T47D (cell line): ENCODE results near the gene ACTR2.
"Not testable (repeated sequence)": the region's sequence is repeated elsewhere in the genome, so short reads cannot be mapped to it uniquely, and the experiment has no call there.

ENCODE experiments used
- DNase-seq, 2 experiments: peaks; one replicate each; pipeline versions ENCODE4 v3.0.0 to v3.0.0-alpha.2; 2011 to 2012; ENCODE audit warnings: low read depth in 1 of 2, low spot score in 1 of 2
- JUND ChIP-seq: IDR thresholded peaks from 2 replicates; pipeline ENCODE4 v1.6.1; 2012; ENCODE audit warnings: low read depth
- in situ Hi-C: cut with HindIII; loops from 2 replicates; pipeline ENCODE4 v1.10.0; 2016; ENCODE audit warnings: low sequenced_read_pairs, low pct_unique_long_range_greater_than_20kb

ACTR2 gene

DNA sequence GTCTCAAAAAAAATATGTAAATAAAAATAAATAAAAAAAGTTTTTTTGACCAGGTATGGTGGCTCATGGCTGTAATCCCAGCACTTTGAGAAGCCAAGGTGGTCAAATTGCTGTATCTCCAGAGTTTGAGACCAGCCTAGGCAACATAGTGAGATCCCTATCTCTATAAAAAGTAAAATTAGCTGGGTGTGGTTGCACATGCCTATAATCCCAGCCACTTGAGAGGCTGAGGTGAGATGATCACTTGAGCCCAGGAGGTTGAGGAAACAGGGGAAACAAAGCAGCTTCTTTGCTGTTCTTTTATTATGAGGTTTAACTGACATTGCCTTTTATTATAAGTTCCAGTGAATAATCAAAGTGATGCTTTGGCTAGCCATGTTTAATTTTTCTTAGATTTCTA is 25.0 kb downstream of the ACTR2 start:
- TF ChIP-seq JUND, result no peak
- in situ Hi-C loops, result no loop called here
- no peak for DNase-seq

DNA sequence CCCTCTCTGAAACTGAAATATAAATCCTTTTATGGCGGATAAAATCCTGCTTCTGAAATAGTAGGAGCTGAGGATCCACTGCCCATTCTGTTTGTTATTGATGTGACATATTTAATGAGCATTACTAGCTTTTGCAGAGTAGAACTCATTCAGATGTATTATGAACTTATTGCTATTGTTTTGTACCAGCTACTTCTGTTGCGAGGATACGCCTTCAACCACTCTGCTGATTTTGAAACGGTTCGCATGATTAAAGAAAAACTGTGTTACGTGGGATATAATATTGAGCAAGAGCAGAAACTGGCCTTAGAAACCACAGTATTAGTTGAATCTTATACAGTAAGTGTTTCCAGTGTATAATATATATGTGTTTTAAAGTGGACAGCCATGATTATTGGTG is 27.7 kb downstream of the ACTR2 start:
- in situ Hi-C loops, result no loop called here
- TF ChIP-seq JUND, result no peak
- DNase-seq, result no peak

DNA sequence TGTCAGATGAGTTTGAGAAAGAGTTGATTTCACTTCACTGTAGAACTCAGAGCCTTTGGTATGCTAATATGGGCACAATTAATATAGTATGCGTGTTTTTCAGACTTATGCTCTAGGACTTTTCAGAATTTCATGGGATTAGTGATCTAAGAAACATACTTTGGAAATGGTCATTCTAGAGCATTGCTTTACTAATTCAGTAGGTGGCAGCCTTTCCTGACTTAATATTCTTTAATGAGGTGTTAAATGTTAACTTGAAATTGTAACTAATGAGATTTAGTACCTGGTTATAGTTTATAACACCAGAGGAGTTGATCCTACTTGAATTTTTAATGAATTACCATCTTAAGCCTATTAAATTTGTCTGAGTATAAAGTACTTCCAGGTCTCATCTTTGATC is 28.4 kb downstream of the ACTR2 start:
- DNase-seq, result no peak
- in situ Hi-C loops, result no loop called here
- TF ChIP-seq JUND, result no peak

DNA sequence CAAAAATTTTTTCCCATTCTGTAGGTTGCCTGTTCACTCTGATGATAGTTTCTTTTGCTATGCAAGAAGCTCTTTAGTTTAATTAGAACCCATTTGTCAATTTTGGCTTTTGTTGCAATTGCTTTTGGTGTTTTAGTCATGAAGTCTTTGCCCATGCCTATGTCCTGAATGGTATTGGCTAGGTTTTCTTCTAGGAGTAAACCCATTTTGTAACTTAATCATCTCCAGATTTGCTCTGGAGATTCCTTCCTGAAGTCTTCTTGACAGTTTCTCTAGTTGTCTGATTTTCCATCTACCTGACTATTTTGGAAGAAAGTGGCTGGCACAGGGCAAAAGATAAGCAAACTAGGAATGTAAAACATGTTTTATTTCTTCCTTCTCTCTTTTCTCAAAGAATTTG is 30.2 kb downstream of the ACTR2 start:
- in situ Hi-C loops, DNase-seq: not testable (repeated sequence)

DNA sequence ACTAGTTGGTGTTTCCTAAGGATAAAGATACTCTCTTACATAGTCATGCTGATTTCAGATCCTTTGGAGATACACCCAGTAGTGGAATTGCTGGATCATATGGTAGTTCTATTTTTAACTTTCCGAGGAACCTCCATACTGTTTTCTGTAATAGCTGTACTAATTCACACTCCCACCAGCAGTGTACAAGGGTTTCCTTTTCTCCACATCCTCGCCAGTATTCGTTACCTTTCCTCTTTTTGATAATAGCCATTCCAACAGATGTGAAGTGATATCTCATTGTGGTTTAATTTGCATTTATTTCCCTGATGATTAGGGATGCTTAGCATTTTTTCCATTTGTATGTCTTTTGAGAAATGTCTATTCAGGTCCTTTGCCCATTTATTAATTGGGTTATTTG is 34.0 kb downstream of the ACTR2 start:
- in situ Hi-C loops, result no loop called here
- no peak for TF ChIP-seq JUND
- no peak for DNase-seq

DNA sequence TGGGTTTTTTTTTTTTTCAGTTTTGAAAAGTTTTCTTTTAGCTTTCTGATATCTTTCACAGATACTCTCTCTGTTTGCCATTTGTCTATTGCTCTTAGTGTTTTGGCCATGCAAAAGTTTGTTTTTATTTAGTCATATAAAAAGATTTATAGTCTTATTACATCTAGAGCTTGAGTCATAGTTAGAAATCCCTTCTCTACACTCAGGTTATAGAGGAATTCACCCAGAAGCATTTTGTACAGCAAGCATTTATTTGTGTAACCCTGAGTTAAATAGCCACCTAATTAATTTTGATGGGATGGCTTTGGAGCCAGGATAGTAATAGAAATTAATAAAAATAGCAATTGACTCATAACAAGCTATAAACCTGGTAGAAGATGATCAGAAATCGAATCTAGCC is 35.6 kb downstream of the ACTR2 start:
- TF ChIP-seq JUND, result no peak
- in situ Hi-C loops, result no loop called here
- no peak for DNase-seq

DNA sequence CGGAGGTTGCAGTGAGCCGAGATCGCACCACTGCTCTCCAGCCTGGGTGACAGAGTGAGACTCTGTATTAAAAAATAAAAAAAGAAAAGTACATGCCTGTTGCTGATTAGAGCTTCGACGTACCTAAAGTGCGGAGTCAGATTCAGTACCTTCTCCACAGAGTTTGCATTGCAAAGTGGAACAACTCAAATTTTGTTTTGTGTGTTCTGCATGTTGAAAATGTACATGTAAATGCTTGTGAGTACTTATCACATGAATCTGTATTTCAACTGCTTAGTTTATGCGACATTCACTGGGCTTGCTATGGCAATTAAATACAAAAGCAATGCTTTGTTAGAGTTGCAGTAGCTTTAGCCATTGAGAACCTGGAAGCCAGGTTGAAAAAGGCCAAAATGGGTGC is 36.4 kb downstream of the ACTR2 start:
- in situ Hi-C loops, result no loop called here
- no peak for TF ChIP-seq JUND
- DNase-seq, result no peak

DNA sequence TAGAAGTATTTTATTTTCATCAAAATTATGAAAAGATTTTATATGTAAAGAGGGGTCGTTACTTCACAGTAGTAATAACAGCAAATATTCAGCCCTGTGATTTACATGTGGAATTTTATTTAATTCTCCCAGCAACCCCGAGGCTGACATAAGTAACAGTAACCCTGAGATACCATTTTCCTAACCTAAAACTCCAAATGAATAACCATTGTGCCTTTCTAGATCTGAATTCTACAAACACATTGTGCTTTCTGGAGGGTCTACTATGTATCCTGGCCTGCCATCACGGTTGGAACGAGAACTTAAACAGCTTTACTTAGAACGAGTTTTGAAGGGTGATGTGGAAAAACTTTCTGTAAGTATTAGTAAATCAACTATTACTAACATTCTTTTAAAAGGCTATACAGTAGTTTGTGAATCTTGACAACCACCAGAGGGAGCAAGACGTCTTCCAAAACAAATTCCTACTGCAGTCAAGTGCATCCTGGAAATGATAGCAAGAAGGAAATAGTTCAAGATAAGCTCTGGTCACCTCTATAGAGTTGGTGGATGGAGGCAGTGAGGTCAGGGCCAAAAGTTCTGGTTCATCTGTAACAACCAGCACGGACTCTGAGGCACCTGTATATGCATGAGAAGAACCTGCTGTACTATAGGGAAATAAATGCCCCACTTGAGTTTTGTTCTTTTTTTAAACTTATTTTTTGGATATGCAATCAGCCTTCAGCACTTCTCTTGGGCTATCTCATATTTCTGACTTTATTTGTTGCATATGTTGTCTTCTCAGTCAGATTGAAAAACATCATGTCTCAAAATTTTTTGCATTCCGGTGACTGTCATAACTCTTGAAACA is 37.4 kb downstream of the ACTR2 start:
- TF ChIP-seq JUND, result no peak
- in situ Hi-C loops, result no loop called here
- peak in 1 of 2 experiments; percentile 74 for DNase-seq

DNA sequence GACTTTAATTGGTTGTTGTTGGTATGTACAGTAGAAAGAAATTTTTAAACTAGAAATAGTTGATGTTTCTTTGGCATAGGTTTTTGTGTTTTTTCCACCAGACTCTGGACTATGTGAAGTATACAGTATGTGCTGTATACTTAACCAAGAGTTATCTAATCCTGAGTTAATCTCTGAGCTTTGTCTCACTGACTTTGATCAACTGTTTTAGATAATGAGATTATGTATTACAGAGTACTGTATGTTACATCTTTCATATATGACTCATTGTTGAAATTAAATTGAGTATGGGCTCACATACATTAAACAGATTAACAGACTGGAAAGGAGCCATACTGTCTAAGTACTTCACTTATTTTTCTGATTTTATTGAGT is 38.0 kb downstream of the ACTR2 start:
- no peak for DNase-seq
- TF ChIP-seq JUND, result no peak
- in situ Hi-C loops, result no loop called here

DNA sequence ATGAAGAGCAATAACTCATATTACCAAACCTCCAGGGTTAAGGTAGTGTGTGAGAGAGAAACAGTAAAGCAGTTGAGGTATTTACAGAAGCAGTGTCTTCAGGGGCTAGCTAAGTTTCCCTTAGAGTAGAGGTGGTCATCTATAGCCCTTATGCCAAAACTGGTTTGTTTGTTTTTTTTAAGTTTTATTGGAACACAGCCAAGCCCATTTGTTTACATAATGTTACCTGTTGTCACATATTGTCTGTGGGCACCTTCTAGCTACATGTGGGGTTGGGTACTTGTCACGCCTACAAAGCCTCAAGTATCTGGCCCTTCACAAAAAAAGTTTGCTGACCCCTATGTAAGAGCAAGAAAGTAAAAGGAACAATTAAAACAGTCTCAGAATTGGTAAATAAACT is 39.4 kb downstream of the ACTR2 start:
- DNase-seq, result no peak
- TF ChIP-seq JUND, result no peak
- in situ Hi-C loops, result no loop called here

DNA sequence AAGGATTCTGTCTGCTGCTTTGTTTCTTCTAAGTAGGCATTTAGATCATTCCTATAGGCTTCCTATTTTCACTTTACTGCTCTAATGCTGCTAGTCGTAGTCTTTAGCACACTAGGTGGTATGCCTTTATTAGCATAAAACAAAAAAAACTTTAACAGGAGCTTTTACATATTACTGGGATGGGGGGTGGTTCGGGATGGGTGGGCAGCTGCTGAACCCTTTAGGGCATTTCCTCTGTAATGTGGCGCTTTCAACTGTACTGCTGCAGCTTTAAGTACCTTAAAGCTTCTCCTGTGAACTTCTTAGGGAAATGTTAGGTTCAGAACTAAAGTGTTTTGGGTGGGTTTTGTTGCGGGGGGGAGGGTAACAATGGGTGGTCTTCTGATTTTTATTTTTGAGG is 41.3 kb downstream of the ACTR2 start:
- no peak for DNase-seq
- TF ChIP-seq JUND, result no peak
- in situ Hi-C loops, result no loop called here

DNA sequence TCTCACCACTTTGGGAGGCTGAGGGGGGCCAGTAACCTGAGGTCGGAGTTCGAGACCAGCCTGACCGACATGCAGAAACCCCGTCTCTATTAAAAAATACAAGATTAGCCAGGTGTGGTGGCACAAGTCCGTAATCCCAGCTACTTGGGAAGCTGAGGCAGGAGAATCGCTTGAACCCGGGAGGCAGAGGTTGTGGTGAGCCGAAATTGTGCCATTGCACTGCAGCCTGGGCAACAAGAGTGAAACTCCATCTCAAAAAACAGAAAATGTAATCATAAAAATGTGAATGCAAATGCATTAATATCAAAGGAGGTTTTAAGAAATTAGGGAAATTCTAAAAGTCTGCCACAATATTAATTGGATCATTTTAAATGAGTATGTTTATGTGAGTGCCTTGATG is 45.7 kb downstream of the ACTR2 start:
- TF ChIP-seq JUND, result no peak
- no peak for DNase-seq
- in situ Hi-C loops, result no loop called here

DNA sequence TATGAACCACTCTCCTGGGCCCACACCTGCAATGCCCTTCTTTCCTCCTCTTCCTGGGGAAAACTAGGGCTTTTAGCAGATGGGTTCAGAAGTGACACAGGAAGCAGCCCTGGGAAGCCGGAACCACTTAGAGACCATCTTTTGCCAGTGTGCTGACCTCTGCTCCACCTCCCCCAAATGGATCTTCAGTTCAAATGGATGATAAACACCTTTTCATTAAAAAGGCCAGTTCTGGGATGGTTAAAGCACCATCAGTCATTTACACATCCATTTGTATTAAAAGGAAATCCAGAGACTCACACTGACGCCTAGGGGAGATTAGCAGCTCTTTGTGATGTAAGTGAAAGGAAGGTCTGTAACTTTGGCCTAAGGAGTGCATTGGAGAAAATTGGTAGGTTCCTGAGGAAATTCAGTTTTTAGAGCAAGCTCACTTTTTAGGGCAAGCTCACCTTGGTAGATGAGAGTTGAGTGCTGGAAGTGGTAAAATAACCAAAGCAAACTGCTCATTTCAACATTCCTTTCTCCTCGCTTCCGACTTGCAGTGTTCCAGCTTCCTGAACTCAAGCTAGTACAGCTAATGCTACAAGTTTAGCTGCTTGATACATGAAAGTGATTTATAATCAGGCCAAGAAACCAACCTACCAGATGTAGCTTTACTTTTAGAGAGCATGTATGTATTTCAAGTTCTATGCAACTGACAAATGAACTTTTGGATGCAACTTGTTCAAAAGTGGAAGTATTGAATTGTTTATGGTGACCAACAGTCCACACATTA is 47.7 kb downstream of the ACTR2 start:
- in situ Hi-C loops, result no loop called here
- no peak for TF ChIP-seq JUND
- no peak for DNase-seq

DNA sequence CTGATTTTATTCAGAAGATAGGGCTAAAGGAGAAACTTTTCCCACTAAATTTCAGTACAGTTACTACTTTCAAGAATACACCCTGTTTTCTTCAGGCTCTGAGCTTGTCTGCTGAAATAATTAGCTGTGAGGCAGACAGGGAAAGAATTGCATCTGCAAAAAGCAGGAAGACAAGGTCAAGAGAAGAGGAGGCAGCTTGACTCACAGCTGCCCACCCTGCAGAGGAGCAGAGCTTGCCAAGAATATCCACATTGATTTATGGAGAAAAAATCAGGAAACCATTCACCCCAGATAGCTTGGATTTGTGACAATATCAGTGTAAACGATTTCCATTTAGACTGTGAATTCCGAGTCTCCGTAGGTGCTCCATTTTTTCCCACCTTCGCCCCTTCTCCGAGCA is 49.0 kb downstream of the ACTR2 start:
- DNase-seq, result no peak
- in situ Hi-C loops, result no loop called here
- TF ChIP-seq JUND, result no peak
